ENCODE measurements around the gene WTIP.

The WTIP gene

GRCh38 chr19:34479396-34479795 is 2.2 kb upstream of the WTIP start:
- no peak for DNase-seq

- no peak for DNase-seq
Observed at GRCh38 chr19:34480491-34480890, 1.1 kb upstream of the WTIP start.

- DNase-seq, result peak; percentile 16
Observed at GRCh38 chr19:34481861-34482379, 362 bp downstream of the WTIP start.

GRCh38 chr19:34482380-34483250 is 1.1 kb downstream of the WTIP start:
- no peak for DNase-seq

GRCh38 chr19:34484328-34484727 is 2.8 kb downstream of the WTIP start:
- no peak for DNase-seq

GRCh38 chr19:34485831-34486230 is 4.3 kb downstream of the WTIP start:
- no peak for DNase-seq

GRCh38 chr19:34487651-34488051 is 6.1 kb downstream of the WTIP start:
- no peak for DNase-seq

- DNase-seq, result no peak
Observed at GRCh38 chr19:34489175-34489574, 7.6 kb downstream of the WTIP start.

- no peak for DNase-seq
Observed at GRCh38 chr19:34490141-34490766, 8.7 kb downstream of the WTIP start.

GRCh38 chr19:34493038-34493648 is 11.6 kb downstream of the WTIP start:
- no peak for DNase-seq

GRCh38 chr19:34493649-34494044 is 12.1 kb downstream of the WTIP start:
- no peak for DNase-seq

GRCh38 chr19:34494601-34495000 is 13.0 kb downstream of the WTIP start:
- DNase-seq, result no peak

- DNase-seq, result no peak
Observed at GRCh38 chr19:34495416-34495815, 13.9 kb downstream of the WTIP start.

GRCh38 chr19:34497112-34497805 is 15.7 kb downstream of the WTIP start:
- DNase-seq, result no peak

GRCh38 chr19:34499155-34499834 is 17.7 kb downstream of the WTIP start:
- no peak for DNase-seq

- DNase-seq, result no peak
Observed at GRCh38 chr19:34500656-34501120, 19.1 kb downstream of the WTIP start.

- peak; percentile 87 for DNase-seq
Observed at GRCh38 chr19:34501339-34502320, 20.1 kb downstream of the WTIP start.

- no peak for DNase-seq
Observed at GRCh38 chr19:34502582-34503411, 21.2 kb downstream of the WTIP start.

GRCh38 chr19:34503531-34504272 is 22.1 kb downstream of the WTIP start:
- DNase-seq, result no peak
